ENCODE measurements around the gene UBE2E3. TPM values are rescaled to one million over a fixed set of nuclear protein-coding genes. Genes with fewer than 3 reads are reported as not detected.

UBE2E3 gene
- total and polyA plus RNA-seq, 8 donors, result 21.1 to 42.7 (median 31.2) TPM

GRCh38 chr2:181052523-181052891 is 72.1 kb downstream of the UBE2E3 start:
- H3K27ac ChIP-seq, result no peak overlapping the region
- intact Hi-C loops (cut with DNase I), result no loop called here
- no peaks in the 10 kb centered on the region for H3K36me3 ChIP-seq
- no peaks in the 10 kb centered on the region for H3K4me1 ChIP-seq
- no peaks in the 10 kb centered on the region for H3K27me3 ChIP-seq
- H3K4me3 ChIP-seq, result no peak overlapping the region
- no peak for DNase-seq
- ATAC-seq, result no peak
- no peak for FAIRE-seq
- H3K9me3 ChIP-seq, result no peaks in the 10 kb centered on the region
- TF ChIP-seq CTCF (IDR thresholded peaks at IDR 0.05), result no peak

GRCh38 chr2:181054256-181054655 is 73.9 kb downstream of the UBE2E3 start:
- DNase-seq, result no peak
- intact Hi-C loops (cut with DNase I), result no loop called here
- Histone ChIP-seq H3K27ac (no peak overlapping the region), H3K9me3 (no peaks in the 10 kb centered on the region), H3K27me3 (no peaks in the 10 kb centered on the region), H3K36me3 (no peaks in the 10 kb centered on the region), H3K4me3 (no peak overlapping the region), H3K4me1 (no peaks in the 10 kb centered on the region)
- no peak for FAIRE-seq
- ATAC-seq, result no peak
- no peak for TF ChIP-seq CTCF (IDR thresholded peaks at IDR 0.05)
- WGBS, 2 donors, result 68 to 75% methylated on average over 2 of the region's 2 CpGs

GRCh38 chr2:181054843-181055242 is 74.4 kb downstream of the UBE2E3 start:
- FAIRE-seq (no peak), DNase-seq (no peak), ATAC-seq (no peak)
- 90 to 92% methylated on average over 2 of the region's 2 CpGs for WGBS, 2 donors
- no peak for TF ChIP-seq CTCF (IDR thresholded peaks at IDR 0.05)
- no peaks in the 10 kb centered on the region for H3K4me1 ChIP-seq
- no peaks in the 10 kb centered on the region for H3K27me3 ChIP-seq
- H3K27ac ChIP-seq, result no peak overlapping the region
- H3K9me3 ChIP-seq, result no peaks in the 10 kb centered on the region
- intact Hi-C loops (cut with DNase I), result no loop called here
- H3K36me3 ChIP-seq, result no peaks in the 10 kb centered on the region
- no peak overlapping the region for H3K4me3 ChIP-seq

GRCh38 chr2:181058378-181059269 is 78.2 kb downstream of the UBE2E3 start:
- intact Hi-C loops (cut with DNase I), result no loop called here
- ATAC-seq (peak in 3 of 4 donors; percentile 55 to 82 (median 64)), FAIRE-seq (peak; percentile 45), DNase-seq (peak in 2 of 6 donors; percentile 4 to 12)
- WGBS, 2 donors, result 59 to 63% methylated on average over 7 of the region's 7 CpGs
- no peaks in the 10 kb centered on the region for H3K36me3 ChIP-seq
- no peak overlapping the region for H3K27ac ChIP-seq
- H3K27me3 ChIP-seq, result no peaks in the 10 kb centered on the region
- no peaks in the 10 kb centered on the region for H3K9me3 ChIP-seq
- H3K4me1 ChIP-seq, result no peaks in the 10 kb centered on the region
- TF ChIP-seq CTCF (IDR thresholded peaks at IDR 0.05), result peak; percentile 24 to 52 (median 33)
- H3K4me3 ChIP-seq, result no peak overlapping the region

- Histone ChIP-seq H3K4me3 (no peak overlapping the region), H3K9me3 (no peaks in the 10 kb centered on the region), H3K27ac (no peak overlapping the region), H3K27me3 (no peaks in the 10 kb centered on the region), H3K4me1 (peaks cover 0 to 11% (median 7%) of the 10 kb centered on the region in 3 donors), H3K36me3 (no peaks in the 10 kb centered on the region)
- no peak for TF ChIP-seq CTCF (IDR thresholded peaks at IDR 0.05)
- FAIRE-seq, result no peak
- WGBS, 2 donors, result 43 to 55% methylated on average over 1 of the region's 1 CpG
- no peak for ATAC-seq
- no peak for DNase-seq
- intact Hi-C loops (cut with DNase I), result no loop called here
Measured at GRCh38 chr2:181063696-181064095, 83.3 kb downstream of the UBE2E3 start.

Data from pancreas (tissue), 10 donors.